DMS79 (cell line): ENCODE measurements around the gene LONP2.
"Not testable (repeated sequence)": the region's sequence is repeated elsewhere in the genome, so short reads cannot be mapped to it uniquely, and the experiment has no call there.

ENCODE experiments used
- DNase-seq: peaks from one replicate; lab custom pipeline; 2025; lab: John Stamatoyannopoulos, UW

Gene LONP2

DNA sequence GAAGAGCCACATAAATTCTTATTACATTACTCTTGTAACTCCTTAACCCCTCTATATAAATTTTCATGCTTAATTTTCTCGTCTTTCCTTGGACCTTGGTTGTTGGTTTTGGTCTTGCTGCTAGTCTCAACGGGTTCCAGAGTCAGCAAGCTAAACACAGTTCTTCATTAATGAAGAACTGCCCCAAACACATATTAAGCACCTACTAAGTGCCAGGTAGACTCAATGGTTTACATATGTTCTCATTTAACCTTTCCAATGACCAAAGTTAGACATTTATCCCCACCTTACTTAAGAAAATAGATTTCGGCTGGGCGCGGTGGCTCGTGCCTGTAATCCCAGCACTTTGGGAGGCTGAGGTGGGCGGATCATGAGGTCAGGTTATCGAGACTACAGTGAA is 126.1 kb downstream of the LONP2 start:
- no peak for DNase-seq

GRCh38 chr16:48370668-48371392 is 126.7 kb downstream of the LONP2 start:
- DNase-seq = not testable (repeated sequence)

DNA sequence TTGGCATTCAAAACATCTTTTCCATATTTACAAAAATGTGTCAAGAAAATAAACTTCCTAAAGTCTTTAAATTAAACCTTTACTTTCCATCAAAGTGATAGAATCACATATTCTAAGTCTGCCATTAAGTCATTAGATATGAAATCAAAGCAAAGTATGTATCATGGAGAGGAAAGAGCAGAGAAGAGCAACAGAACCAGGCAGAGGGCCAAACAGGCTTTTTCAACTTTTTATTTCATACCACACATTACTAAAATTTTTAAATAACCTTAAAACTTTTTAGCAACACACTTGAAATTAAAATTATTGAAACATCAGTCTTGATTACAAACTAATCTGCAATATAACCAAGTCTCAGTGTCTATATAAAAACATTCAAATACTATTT is 127.3 kb downstream of the LONP2 start:
- no peak for DNase-seq

DNA sequence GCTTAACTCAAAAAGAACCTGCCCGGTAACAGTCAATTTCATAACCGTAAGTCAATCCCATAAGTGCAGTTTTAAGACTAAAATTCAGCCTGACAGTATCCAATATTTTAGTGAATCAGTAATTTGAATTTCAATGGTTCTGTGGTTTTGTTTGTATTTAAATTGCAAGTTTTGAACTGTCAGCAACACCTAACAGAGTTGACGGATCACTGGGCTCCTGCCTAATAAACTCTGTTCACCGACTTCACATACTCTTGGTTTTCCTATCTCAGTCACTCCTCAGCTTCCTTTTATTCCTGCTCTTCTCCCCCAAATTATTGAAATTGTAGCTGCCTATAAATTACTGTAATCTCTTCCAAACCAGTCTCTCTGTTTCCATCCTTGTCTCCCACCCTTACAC is 128.6 kb downstream of the LONP2 start:
- no peak for DNase-seq

DNA sequence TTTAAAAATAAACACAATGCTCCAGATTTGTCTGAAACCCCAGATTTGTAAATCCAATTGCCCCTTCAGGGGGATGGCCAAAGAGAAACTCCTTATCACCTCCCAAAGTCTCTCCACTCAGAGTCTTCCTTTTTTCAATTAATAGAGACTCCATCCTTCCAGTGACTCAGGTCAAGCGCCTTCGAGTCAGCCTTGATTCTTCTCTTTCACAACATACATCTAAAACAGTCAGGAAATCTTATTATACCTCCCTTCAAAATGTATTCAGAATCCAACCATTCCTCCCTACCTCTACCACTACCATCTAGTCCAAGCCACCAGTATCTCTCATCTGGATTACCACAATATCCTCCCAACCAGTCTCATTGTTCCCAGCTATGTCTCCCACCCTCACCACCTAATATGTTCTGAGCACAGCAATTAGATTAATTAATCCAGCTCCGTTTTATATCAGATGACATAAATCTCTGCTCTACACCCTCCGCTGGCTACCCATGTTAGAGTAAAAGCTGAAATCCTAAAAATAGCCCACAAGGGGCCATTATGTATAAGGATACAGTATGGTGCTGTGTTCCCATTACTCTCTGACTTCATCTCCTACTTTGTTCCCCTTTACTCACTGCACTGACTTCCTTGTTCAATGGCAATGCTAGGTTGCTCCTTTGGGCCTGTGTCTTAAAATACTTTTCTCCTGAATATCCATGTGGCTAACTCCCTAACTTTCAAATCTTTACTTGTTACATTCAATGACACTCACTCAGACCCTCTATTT is 129.3 kb downstream of the LONP2 start:
- DNase-seq = no peak

DNA sequence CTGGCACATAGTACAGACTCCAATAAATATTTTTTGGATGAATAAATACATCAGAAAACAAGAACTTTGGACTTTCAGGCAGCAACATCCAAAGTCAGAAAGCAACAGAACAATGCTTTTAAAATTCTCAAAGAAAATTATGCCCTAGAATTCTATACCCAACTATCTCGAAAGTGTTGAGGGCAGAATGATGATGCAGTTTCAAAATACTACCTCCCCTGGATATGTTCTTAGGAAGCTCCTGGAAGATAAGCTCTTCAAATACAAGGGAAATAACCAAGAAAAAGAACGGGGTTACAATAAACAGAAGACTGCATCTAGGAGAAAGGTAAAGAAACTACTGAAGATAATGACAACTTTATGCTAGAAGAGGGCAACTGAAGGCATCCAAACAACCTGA is 130.2 kb downstream of the LONP2 start:
- no peak for DNase-seq

- DNase-seq = not testable (repeated sequence)
Observed at GRCh38 chr16:48377301-48377700, 133.2 kb downstream of the LONP2 start.

GRCh38 chr16:48378276-48378675 is 134.2 kb downstream of the LONP2 start:
- DNase-seq = no peak

GRCh38 chr16:48378836-48379235 is 134.7 kb downstream of the LONP2 start:
- DNase-seq = no peak

GRCh38 chr16:48381201-48381600 is 137.1 kb downstream of the LONP2 start:
- no peak for DNase-seq

GRCh38 chr16:48382131-48382530 is 138.0 kb downstream of the LONP2 start:
- no peak for DNase-seq

GRCh38 chr16:48383009-48383876 is 139.1 kb downstream of the LONP2 start:
- no peak for DNase-seq

- no peak for DNase-seq
Observed at GRCh38 chr16:48383877-48384519, 139.9 kb downstream of the LONP2 start.

- DNase-seq = no peak
Observed at GRCh38 chr16:48384520-48385252, 140.6 kb downstream of the LONP2 start.

DNA sequence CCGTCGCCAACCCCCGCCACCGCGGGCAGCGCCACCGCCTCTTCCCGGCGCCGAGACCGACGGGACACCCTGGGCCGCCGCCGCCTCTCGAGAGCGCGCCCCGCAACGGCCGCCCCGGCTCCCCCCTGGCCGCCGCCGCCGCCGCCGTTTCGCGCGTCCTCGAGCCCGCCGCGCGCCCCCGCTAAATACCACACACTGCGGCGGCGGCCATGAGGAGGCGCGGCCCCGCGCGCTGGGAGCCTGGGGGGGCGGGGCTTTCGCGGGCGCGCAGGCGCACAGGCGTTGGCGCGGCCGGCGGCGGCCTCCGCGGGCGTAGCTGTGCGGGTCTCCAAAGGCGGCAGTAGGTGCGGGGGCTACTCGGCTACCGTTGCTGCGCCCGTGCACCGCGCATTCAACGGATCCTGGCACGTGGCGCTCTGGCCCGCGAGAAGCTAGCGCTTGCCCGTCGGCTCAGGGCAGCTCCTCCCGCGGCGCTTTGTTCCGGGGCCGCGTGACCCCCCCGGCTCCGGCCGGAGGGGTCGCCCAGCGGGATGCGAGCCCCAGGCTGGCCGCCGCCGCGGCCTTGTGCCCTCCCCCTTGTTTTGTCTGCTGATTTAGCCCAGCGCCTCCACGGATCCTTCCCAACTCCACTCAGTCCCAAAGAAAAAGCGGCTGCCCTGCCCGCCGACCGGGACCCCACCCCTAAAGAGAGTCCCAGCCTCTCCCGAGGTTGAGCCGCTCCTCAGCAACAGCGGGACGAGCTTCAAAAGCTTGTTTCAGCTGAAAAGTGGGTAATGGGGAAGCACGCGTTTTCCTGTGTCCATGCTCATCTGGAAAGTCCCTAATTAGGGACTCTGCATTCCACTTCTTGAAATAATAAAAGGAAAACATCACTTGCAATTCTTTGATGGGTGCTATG is 141.4 kb downstream of the LONP2 start, which contains the start of gene SIAH1:
SIAH1 (minus strand) TSS at position 161 of the 898 bp plus-strand sequence. CDS start 22,985 bp downstream, outside the sequence.
- DNase-seq = no peak

DNA sequence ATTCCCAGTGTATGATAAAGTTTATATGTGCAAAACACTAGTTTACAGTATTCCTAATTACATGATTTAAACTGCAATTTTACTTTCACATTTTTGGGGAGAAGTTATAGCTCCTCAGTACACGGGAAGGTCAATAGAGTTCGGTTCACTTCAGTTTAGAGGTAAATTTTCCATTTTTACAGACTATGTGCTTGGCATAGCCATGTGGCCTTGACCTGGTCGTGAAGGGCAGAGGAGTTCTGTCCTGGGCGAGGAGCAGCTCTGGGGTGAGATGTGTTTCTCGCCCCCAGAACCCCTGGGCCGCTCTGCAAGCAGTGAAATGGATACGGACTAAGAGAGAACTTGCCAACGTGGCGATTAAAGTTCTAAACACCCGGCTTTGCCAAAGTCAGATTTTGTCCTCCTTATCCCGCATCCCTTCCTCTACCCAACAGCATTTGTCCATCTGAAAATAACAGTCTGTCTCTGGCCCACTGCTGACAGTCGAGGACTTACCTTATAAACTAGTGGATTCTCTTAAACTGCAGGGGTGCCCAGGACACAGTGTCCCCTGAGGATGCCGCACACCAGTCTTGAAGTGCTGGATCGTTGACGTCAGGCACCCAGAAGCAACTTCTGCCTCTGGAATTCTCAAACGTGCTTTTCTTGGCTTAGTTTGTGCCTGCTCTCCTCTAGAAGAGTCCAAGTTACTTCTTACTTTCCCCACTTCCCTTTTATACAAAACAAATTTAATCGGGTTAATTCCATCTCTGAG is 142.6 kb downstream of the LONP2 start:
- DNase-seq = no peak

DNA sequence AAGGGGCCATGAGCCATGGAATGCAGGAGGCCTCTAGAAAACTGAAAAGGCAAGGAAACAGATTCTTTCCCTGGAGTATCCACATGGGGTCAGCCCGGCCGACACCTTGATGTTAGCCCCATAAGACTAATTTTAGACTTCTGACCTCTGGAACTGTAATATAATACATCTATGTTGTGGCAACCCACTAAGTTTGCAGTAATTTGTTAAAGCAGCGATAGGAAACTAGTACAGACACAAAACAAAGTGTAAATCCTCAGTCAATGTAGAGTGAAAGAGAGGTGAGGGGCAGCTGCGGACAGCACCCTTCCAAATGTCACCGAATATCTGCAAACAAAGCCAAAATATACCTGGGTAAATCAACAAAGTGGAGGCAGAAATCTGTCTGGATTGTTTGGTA is 148.3 kb downstream of the LONP2 start:
- DNase-seq = no peak

DNA sequence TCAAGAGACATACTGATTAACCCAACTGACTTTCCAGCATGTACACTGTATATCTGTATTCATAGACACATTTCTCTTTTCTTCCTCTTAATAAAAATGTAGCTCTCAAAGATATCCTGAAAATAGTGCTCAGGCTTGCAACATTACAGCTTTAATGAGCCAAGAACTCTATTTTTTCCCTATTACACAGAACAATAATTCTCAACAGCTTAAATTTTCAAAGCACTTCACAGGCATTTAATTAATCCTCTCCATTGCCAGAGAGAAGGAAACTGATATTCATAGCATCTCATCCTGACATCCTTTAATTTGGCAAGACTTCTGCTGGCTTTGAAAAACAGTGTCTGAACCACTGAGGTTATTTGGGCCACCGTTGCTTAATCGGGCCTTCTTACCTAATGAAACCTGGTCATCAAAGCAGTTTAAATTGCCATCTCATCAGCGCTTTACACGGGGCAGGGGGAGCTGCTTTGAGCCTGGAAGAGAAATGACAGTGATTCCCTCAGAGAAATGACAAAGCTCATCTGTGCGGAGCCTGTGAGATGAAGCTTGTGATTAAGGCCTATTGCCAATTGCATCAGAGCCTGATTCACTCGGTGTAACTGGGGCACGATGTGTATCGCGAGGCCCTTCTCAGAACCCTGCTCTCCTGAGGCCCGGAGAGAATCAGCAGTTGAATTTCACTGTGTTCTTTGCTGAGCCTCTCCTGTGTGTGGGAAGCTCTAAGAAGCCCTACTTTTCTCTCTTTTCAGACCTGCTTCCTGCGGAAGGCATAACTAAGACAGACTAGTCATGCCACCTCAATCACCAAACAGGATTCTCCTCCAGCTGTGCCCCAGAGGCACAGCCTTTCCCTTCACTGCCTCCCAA is 149.6 kb downstream of the LONP2 start:
- DNase-seq = no peak

- DNase-seq = no peak
Observed at GRCh38 chr16:48394355-48394703, 150.2 kb downstream of the LONP2 start.
